ENCODE results near the gene CLCN4. TPM values are rescaled to one million over a fixed set of nuclear protein-coding genes. Genes with fewer than 3 reads are reported as not detected.

CLCN4 gene
- total and polyA plus RNA-seq, 2 donors from 2014 or later = 2.4 to 7.3 TPM

- peak; percentile 59 for FAIRE-seq
- peak in 1 of 5 donors; percentile 79 for DNase-seq
Measured at GRCh38 chrX:10121787-10122186, 35.0 kb upstream of the CLCN4 start.

GRCh38 chrX:10124506-10125247, 32.1 kb upstream of the CLCN4 start:
- Histone ChIP-seq H3K36me3 (ENCODE audit: control insufficient read depth in 2 of 3, insufficient read depth in 3 of 3, low read length in 3 of 3) (peaks cover 0 to 11% (median 0%) of the 10 kb centered on the region in 3 donors), H3K9me3 (ENCODE audit: control insufficient read depth in 2 of 3, insufficient read depth in 1 of 3, low read length in 3 of 3) (no peaks in the 10 kb centered on the region), H3K4me1 (ENCODE audit: control insufficient read depth in 2 of 3, insufficient read depth in 2 of 3, low read depth in 1 of 3, low read length in 3 of 3) (no peaks in the 10 kb centered on the region), H3K4me3 (ENCODE audit: low read length in 3 of 3) (no peak overlapping the region), H3K9ac (ENCODE audit: low read length in 3 of 3) (no peak overlapping the region), H3K27me3 (ENCODE audit: control insufficient read depth, insufficient read depth, low read length) (no peaks in the 10 kb centered on the region), H3K27ac (ENCODE audit: low read depth in 2 of 2, low read length in 2 of 2) (no peak overlapping the region)
- no peak for DNase-seq
- intact Hi-C loops (cut with DNase I) = no loop called here
- no peak for FAIRE-seq
- no peak for TF ChIP-seq CTCF (IDR thresholded peaks at IDR 0.05; ENCODE audit: borderline replicate concordance, extremely low read depth, insufficient read depth)

More at GRCh38 chrX:10121787-10122186, 35.0 kb upstream of the CLCN4 start:
- Histone ChIP-seq H3K36me3 (ENCODE audit: control insufficient read depth in 2 of 3, insufficient read depth in 3 of 3, low read length in 3 of 3) (peaks cover 0 to 4% (median 4%) of the 10 kb centered on the region in 3 donors), H3K4me3 (ENCODE audit: low read length in 3 of 3) (no peak overlapping the region), H3K4me1 (ENCODE audit: control insufficient read depth in 2 of 3, insufficient read depth in 2 of 3, low read depth in 1 of 3, low read length in 3 of 3) (peaks cover 0 to 2% (median 0%) of the 10 kb centered on the region in 3 donors), H3K9ac (ENCODE audit: low read length in 3 of 3) (no peak overlapping the region), H3K27ac (ENCODE audit: low read depth in 2 of 2, low read length in 2 of 2) (no peak overlapping the region), H3K27me3 (ENCODE audit: control insufficient read depth, insufficient read depth, low read length) (peaks cover 2% of the 10 kb centered on the region), H3K9me3 (ENCODE audit: control insufficient read depth in 2 of 3, insufficient read depth in 1 of 3, low read length in 3 of 3) (no peaks in the 10 kb centered on the region)
- intact Hi-C loops (cut with DNase I) = no loop called here
- no peak for TF ChIP-seq CTCF (IDR thresholded peaks at IDR 0.05; ENCODE audit: borderline replicate concordance, extremely low read depth, insufficient read depth)

GRCh38 chrX:10125248-10125615, 31.5 kb upstream of the CLCN4 start:
- Histone ChIP-seq H3K9me3 (ENCODE audit: control insufficient read depth in 2 of 3, insufficient read depth in 1 of 3, low read length in 3 of 3) (no peaks in the 10 kb centered on the region), H3K9ac (ENCODE audit: low read length in 3 of 3) (no peak overlapping the region), H3K4me1 (ENCODE audit: control insufficient read depth in 2 of 3, insufficient read depth in 2 of 3, low read depth in 1 of 3, low read length in 3 of 3) (no peaks in the 10 kb centered on the region), H3K27me3 (ENCODE audit: control insufficient read depth, insufficient read depth, low read length) (no peaks in the 10 kb centered on the region), H3K4me3 (ENCODE audit: low read length in 3 of 3) (no peak overlapping the region), H3K36me3 (ENCODE audit: control insufficient read depth in 2 of 3, insufficient read depth in 3 of 3, low read length in 3 of 3) (peaks cover 0 to 11% (median 0%) of the 10 kb centered on the region in 3 donors), H3K27ac (ENCODE audit: low read depth in 2 of 2, low read length in 2 of 2) (no peak overlapping the region)
- intact Hi-C loops (cut with DNase I) = no loop called here
- TF ChIP-seq CTCF (IDR thresholded peaks at IDR 0.05; ENCODE audit: borderline replicate concordance, extremely low read depth, insufficient read depth) = no peak
- DNase-seq (no peak), FAIRE-seq (no peak)

Data from kidney (tissue), 14 donors.